ENCODE results near the gene PNMA6E. TPM values are rescaled to one million over a fixed set of nuclear protein-coding genes. Genes with fewer than 3 reads are reported as not detected.

PNMA6E gene
- total RNA-seq, 4 donors from 2014 or later: not detected

- intact Hi-C loops (cut with DNase I; ENCODE audit: low total_unique reads): no loop called here
- ATAC-seq: no peak
Observed at GRCh38 chrX:153379508-153379907, 21.6 kb downstream of the PNMA6E start.

GRCh38 chrX:153378607-153379006 lies 22.5 kb downstream of the PNMA6E start:
- Histone ChIP-seq H3K27me3 (no peaks in the 10 kb centered on the region), H3K4me1 (no peaks in the 10 kb centered on the region), H3K27ac (no peak overlapping the region), H3K36me3 (no peaks in the 10 kb centered on the region), H3K9me3 (no peaks in the 10 kb centered on the region), H3K4me3 (no peak overlapping the region)
- no peak for ATAC-seq
- TF ChIP-seq POLR2A (IDR thresholded peaks at IDR 0.05) (no peak), CTCF (IDR thresholded peaks at IDR 0.05 in 4 of 5, conservative IDR thresholded peaks at IDR 0.05 in 1 of 5) (no peak)
- intact Hi-C loops (cut with DNase I; ENCODE audit: low total_unique reads): no loop called here
- no peak for DNase-seq
- in situ Hi-C loops (cut with MboI; ENCODE audit: low sequenced_read_pairs in 4 of 4): no loop called here

More at GRCh38 chrX:153379508-153379907, 21.6 kb downstream of the PNMA6E start:
- Histone ChIP-seq H3K27me3 (no peaks in the 10 kb centered on the region), H3K4me3 (no peak overlapping the region), H3K36me3 (no peaks in the 10 kb centered on the region), H3K27ac (no peak overlapping the region), H3K4me1 (no peaks in the 10 kb centered on the region), H3K9me3 (no peaks in the 10 kb centered on the region)
- no peak for TF ChIP-seq CTCF (IDR thresholded peaks at IDR 0.05 in 4 of 5, conservative IDR thresholded peaks at IDR 0.05 in 1 of 5)
- TF ChIP-seq POLR2A (IDR thresholded peaks at IDR 0.05): no peak
- no peak for DNase-seq
- in situ Hi-C loops (cut with MboI; ENCODE audit: low sequenced_read_pairs in 4 of 4): no loop called here

DNA sequence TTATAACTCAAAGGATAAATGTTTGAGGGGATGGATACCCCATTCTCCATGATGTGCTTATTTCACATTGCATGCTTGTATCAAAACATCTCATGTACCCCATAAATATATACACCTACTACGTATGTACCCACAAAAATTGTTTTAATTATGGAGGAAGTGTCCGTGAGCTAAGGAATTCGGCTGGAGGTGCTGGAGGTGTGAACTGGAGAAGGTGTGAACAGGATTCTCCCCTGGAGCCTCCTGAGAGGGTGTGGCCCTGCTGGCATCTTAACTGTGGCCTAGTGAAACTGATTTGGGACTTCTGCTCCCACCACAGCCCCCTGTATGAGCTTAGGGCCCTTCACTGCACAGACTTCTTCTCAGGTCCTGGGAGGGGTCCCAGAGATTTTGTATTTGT lies 23.4 kb downstream of the PNMA6E start:
- Histone ChIP-seq H3K4me1 (no peaks in the 10 kb centered on the region), H3K4me3 (no peak overlapping the region), H3K27ac (no peak overlapping the region), H3K9me3 (no peaks in the 10 kb centered on the region), H3K27me3 (no peaks in the 10 kb centered on the region), H3K36me3 (no peaks in the 10 kb centered on the region)
- no peak for DNase-seq
- ATAC-seq: no peak
- in situ Hi-C loops (cut with MboI; ENCODE audit: low sequenced_read_pairs in 4 of 4): no loop called here
- intact Hi-C loops (cut with DNase I; ENCODE audit: low total_unique reads): no loop called here
- TF ChIP-seq CTCF (IDR thresholded peaks at IDR 0.05 in 4 of 5, conservative IDR thresholded peaks at IDR 0.05 in 1 of 5) (no peak), POLR2A (IDR thresholded peaks at IDR 0.05) (no peak)

DNA sequence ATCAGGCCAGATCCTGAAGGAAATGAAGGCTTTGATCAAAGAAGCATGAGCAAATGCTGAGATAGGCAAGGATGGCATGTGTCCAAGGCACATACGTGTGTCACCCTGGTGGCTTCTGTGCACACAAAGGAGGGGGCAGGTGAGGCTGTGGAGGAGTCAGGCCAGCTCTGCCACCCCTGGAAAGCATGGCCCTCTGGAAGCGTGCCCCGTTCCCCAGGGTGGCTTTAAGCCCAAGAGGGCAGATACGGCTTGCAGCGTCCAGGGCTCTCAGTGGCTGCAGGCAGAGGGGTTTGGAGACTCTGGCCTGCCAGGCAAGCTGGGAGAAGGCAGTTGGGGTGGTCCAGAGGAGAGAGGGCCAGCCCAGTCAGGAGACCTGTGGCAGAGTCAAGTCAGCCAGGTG lies 25.6 kb downstream of the PNMA6E start:
- H3K9me3 ChIP-seq: no peaks in the 10 kb centered on the region
- no peaks in the 10 kb centered on the region for H3K27me3 ChIP-seq
- no peak for TF ChIP-seq POLR2A (IDR thresholded peaks at IDR 0.05)
- no peak overlapping the region for H3K27ac ChIP-seq
- no peak overlapping the region for H3K4me3 ChIP-seq
- in situ Hi-C loops (cut with MboI; ENCODE audit: low sequenced_read_pairs in 4 of 4): no loop called here
- ATAC-seq (no peak), DNase-seq (no peak)
- intact Hi-C loops (cut with DNase I; ENCODE audit: low total_unique reads): no loop called here
- H3K36me3 ChIP-seq: no peaks in the 10 kb centered on the region
- H3K4me1 ChIP-seq: no peaks in the 10 kb centered on the region

- no peaks in the 10 kb centered on the region for H3K9me3 ChIP-seq
Observed at GRCh38 chrX:153374426-153374825, 26.7 kb downstream of the PNMA6E start.

More at GRCh38 chrX:153374426-153374825, 26.7 kb downstream of the PNMA6E start:
- intact Hi-C loops (cut with DNase I; ENCODE audit: low total_unique reads): no loop called here
- Histone ChIP-seq H3K4me3 (no peak overlapping the region), H3K27ac (no peak overlapping the region), H3K4me1 (no peaks in the 10 kb centered on the region), H3K27me3 (no peaks in the 10 kb centered on the region), H3K36me3 (no peaks in the 10 kb centered on the region)
- no peak for DNase-seq
- in situ Hi-C loops (cut with MboI; ENCODE audit: low sequenced_read_pairs in 4 of 4): loop anchor here in 1 of 4 donors (25.0 kb wide), 1 partner anchor 212 kb away; no protein-coding TSS in a partner anchor
- TF ChIP-seq CTCF (IDR thresholded peaks at IDR 0.05 in 4 of 5, conservative IDR thresholded peaks at IDR 0.05 in 1 of 5) (no peak), POLR2A (IDR thresholded peaks at IDR 0.05) (no peak)
- no peak for ATAC-seq
